HUES6 (cell line): Measurements from ENCODE around the gene NPSR1.

Experiments used
- H3K27ac ChIP-seq: 2 replicates; pipeline ENCODE4 v1.7.0; 2013; ENCODE audit warnings: low read depth, mild to moderate bottlenecking, low read length, inconsistent platforms
- H3K27me3 ChIP-seq: 2 replicates; pipeline ENCODE4 v1.6.1; 2013; ENCODE audit warnings: low read length; ENCODE audit not compliant: control insufficient read depth, insufficient read depth
- H3K36me3 ChIP-seq: 2 replicates; pipeline ENCODE4 v1.6.1; 2013; ENCODE audit warnings: low read length; ENCODE audit not compliant: control insufficient read depth, insufficient read depth
- H3K4me1 ChIP-seq: 2 replicates; pipeline ENCODE4 v1.6.1; 2013; ENCODE audit warnings: low read length; ENCODE audit not compliant: control insufficient read depth, insufficient read depth
- H3K4me3 ChIP-seq: 2 replicates; pipeline ENCODE4 v1.5.1; 2013; ENCODE audit warnings: low read depth, low read length
- H3K9ac ChIP-seq: one replicate; pipeline ENCODE4 v1.6.1; 2013; ENCODE audit warnings: mild to moderate bottlenecking, low read length
- H3K9me3 ChIP-seq: 2 replicates; pipeline ENCODE4 v1.6.1; 2013; ENCODE audit warnings: low read depth, low read length; ENCODE audit not compliant: control insufficient read depth, insufficient read depth

The NPSR1 gene

DNA sequence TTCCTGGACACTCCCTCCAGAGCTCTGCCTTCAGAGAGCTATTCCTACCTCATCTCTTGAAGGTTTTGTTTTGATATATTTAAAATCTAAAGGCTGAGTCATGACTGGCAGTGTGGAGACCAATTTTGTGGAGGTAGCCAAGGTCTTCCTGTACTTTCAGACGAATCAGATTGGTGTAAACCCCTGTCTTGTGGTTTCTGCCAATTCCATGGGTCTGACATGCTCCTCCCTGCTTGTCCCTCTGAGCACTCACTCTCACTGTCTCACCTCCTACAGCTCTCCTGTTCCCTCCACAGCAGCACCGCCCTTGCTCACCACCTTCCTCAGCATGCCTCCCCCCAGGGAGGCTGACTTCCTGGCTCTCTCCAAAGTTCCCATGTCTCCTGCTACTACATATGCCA lies 179.8 kb downstream of the NPSR1 start:
- no peak overlapping the region for H3K9ac ChIP-seq

DNA sequence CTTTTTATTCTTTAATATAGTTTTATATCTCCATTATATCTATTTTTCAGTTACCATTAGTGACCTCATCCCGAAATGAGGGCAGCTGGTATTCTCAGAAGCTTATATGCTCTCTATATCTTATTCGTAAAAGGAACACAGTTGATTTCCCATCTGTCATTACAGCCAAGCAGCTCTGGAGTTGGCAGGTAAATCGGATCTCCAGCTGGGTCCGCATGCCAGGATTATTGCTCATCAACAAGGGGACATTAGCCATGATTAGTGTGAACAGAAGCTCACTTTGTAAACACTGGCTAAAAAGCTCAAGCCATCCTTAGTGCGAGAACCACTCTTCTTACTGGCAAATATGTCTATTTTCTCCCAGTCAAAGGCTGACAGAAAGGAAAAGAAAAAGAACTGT lies 180.3 kb downstream of the NPSR1 start:
- Histone ChIP-seq H3K9ac (no peak overlapping the region), H3K27ac (no peak overlapping the region), H3K27me3 (no peaks in the 10 kb centered on the region), H3K9me3 (peaks cover 10% of the 10 kb centered on the region), H3K36me3 (no peaks in the 10 kb centered on the region), H3K4me1 (peaks cover 9% of the 10 kb centered on the region; the same call in 1 of the 2 replicates), H3K4me3 (no peak overlapping the region)

More for the DNA sequence above, 179.8 kb downstream of the NPSR1 start:
- Histone ChIP-seq H3K36me3 (no peaks in the 10 kb centered on the region), H3K4me3 (no peak overlapping the region), H3K27ac (no peak overlapping the region), H3K27me3 (no peaks in the 10 kb centered on the region), H3K4me1 (peaks cover 9% of the 10 kb centered on the region; the same call in 1 of the 2 replicates), H3K9me3 (0 out of 2 replicates have a peak, but pooled peaks cover 5% of the 10 kb centered on the region)

DNA sequence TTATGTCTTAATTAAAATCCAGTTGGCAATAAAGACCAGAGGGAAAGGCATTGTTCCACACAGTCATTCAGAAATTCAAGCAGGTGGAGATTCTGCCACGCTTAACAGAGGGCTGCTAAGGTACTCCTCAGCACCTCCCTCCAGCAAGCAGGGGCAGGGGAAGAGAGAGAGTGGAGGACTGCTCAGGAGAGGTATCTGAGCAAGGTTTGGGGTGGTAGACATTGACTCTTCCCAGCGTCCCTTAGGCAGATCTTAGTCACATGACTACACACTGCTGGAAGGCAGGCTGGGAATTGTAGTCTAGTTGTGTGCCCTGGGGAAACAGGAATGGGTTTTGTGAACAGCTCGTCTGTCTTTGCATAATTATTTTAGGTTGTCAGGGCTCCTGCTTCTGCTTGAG lies 181.6 kb downstream of the NPSR1 start:
- Histone ChIP-seq H3K27me3 (no peaks in the 10 kb centered on the region), H3K9me3 (peaks cover 15% of the 10 kb centered on the region), H3K4me1 (peaks cover 9% of the 10 kb centered on the region; the same call in 1 of the 2 replicates), H3K36me3 (no peaks in the 10 kb centered on the region), H3K9ac (no peak overlapping the region), H3K4me3 (no peak overlapping the region), H3K27ac (no peak overlapping the region)

DNA sequence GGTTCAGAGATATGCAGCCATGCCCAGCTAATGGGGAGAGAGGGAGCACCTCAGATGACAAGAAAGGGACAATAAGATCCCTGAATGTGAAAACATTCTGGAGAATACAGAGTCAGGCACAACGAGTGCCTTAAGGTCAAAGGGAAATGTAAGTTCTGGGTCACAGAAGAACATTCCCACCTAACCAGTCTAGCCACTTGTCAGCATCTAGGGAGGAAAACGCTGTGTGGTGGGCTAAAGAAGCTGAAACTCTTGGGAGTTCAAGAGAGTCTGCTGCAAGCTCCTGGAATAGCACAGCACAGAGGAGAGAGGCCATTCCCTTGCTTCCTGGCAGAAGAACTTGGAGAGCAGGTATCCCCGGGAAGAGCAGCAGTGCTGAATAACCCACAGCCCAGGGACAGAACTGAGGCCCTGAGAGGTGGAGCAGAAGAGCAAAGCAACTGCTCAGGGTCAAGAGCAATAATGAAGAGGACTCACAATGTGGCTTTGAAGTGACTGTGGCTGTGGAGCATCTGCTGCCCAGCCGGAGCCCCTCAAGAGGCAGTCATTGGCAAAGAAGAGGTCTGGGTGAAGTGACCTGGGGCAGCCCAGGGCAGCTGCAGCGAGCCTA lies 182.3 kb downstream of the NPSR1 start:
- H3K4me1 ChIP-seq = peaks cover 13% of the 10 kb centered on the region; the same call in 1 of the 2 replicates
- no peak overlapping the region for H3K27ac ChIP-seq
- H3K36me3 ChIP-seq = no peaks in the 10 kb centered on the region
- H3K4me3 ChIP-seq = no peak overlapping the region
- H3K9me3 ChIP-seq = peaks cover 15% of the 10 kb centered on the region
- H3K9ac ChIP-seq = no peak overlapping the region
- no peaks in the 10 kb centered on the region for H3K27me3 ChIP-seq

DNA sequence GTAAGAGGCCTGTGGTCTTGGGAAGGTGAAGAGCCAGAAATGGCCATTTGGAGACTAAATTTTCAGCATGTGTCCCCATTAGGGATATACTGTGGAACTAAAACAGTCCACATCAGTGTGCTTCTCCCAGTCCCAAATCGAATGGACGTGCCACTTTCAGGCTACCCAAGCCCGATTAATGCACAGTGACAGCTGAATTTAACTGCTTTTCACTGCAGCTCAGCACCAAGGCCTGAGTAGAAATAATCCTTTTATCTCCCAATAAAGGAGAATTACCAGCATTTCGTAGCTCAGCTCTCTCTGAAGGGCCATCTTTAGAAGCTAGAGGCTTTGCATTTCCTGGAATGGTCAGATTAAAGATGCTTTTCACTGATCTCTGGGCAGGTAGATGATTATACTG lies 183.3 kb downstream of the NPSR1 start:
- H3K27me3 ChIP-seq = no peaks in the 10 kb centered on the region
- H3K36me3 ChIP-seq = no peaks in the 10 kb centered on the region
- no peak overlapping the region for H3K27ac ChIP-seq
- H3K9me3 ChIP-seq = peaks cover 15% of the 10 kb centered on the region
- no peak overlapping the region for H3K4me3 ChIP-seq
- H3K9ac ChIP-seq = no peak overlapping the region
- peaks cover 21% of the 10 kb centered on the region for H3K4me1 ChIP-seq

DNA sequence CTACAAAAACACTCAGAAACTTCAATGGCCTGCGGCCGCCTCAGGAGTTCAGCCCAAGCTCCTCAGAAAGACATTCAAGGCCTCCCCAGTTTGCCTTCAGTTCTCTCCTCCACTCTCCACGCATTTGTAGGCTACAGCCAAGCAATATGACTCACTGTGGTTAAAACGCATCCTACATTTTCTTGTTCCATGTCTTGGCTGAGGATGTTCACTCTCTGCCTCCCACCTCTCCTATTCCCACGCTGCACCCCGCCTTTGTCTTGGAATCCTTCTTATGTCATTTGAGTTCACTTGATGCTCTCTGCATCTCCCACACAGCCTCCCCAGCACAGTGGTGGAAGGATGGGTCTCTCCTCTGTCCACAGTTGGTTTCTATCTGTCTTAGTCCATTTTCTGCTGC lies 184.8 kb downstream of the NPSR1 start:
- no peaks in the 10 kb centered on the region for H3K27me3 ChIP-seq
- no peak overlapping the region for H3K4me3 ChIP-seq
- no peaks in the 10 kb centered on the region for H3K36me3 ChIP-seq
- peaks cover 15% of the 10 kb centered on the region for H3K4me1 ChIP-seq
- H3K9ac ChIP-seq = no peak overlapping the region
- peaks cover 15% of the 10 kb centered on the region for H3K9me3 ChIP-seq
- no peak overlapping the region for H3K27ac ChIP-seq

DNA sequence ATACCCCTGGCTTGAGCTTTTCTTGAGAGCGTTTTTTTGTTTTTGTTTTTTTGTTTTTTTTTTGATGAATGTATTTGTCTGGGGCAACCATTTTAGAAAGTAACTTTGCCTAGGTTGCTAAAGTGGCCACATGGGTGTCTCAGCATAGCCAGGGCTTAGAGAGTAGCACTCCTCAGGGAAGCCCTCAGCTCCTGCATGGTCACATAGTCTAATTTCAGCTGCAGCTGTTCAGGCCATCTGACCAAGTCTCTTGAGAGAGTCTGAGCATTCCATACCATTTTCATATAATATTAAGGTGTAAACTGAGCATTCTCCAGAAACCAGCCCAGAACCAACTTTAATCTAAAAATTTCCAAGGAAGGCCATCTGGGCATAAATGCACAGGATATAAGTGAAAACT lies 186.4 kb downstream of the NPSR1 start:
- no peak overlapping the region for H3K4me3 ChIP-seq

DNA sequence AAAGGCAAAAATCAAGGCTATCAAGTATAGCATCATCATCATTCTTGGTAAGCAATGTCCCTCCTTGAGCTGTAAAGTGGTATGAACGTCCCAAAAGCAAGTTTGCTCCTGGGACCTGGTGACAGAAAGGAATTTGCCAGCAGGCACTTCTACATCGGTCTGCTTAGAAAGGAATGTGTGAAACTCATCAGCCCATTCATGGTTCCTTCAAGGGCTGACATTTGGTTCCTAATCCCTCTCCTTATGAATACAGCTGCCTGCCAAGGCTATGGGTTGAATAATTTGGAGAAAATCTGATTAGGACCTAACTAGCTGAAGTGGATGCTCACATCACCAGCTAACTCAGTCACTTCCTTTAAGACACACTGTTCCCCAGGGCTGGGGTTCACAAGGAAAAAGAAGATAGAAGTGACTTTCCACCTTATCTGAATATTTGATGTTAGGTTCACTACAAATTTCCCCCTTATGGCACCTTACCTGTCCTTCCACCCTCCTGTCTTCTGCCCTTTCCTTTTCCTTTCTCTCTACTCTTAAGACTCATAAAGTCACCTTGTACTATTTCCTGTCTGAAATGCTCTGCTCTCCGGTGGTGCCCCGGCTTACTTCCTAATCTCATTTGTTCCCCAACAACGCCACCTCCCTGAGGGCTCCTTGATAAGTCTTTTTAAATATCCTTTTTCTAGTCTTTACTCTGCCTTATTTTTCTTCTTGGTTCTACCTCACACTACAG lies 187.1 kb downstream of the NPSR1 start:
- peaks cover 12% of the 10 kb centered on the region for H3K4me1 ChIP-seq
- H3K36me3 ChIP-seq = no peaks in the 10 kb centered on the region
- H3K27ac ChIP-seq = no peak overlapping the region
- peaks cover 10% of the 10 kb centered on the region for H3K9me3 ChIP-seq
- H3K9ac ChIP-seq = no peak overlapping the region
- H3K4me3 ChIP-seq = no peak overlapping the region
- H3K27me3 ChIP-seq = no peaks in the 10 kb centered on the region

More for the DNA sequence above, 186.4 kb downstream of the NPSR1 start:
- peaks cover 13% of the 10 kb centered on the region for H3K9me3 ChIP-seq
- no peaks in the 10 kb centered on the region for H3K36me3 ChIP-seq
- peaks cover 12% of the 10 kb centered on the region for H3K4me1 ChIP-seq
- no peaks in the 10 kb centered on the region for H3K27me3 ChIP-seq
- H3K9ac ChIP-seq = no peak overlapping the region
- H3K27ac ChIP-seq = no peak overlapping the region

DNA sequence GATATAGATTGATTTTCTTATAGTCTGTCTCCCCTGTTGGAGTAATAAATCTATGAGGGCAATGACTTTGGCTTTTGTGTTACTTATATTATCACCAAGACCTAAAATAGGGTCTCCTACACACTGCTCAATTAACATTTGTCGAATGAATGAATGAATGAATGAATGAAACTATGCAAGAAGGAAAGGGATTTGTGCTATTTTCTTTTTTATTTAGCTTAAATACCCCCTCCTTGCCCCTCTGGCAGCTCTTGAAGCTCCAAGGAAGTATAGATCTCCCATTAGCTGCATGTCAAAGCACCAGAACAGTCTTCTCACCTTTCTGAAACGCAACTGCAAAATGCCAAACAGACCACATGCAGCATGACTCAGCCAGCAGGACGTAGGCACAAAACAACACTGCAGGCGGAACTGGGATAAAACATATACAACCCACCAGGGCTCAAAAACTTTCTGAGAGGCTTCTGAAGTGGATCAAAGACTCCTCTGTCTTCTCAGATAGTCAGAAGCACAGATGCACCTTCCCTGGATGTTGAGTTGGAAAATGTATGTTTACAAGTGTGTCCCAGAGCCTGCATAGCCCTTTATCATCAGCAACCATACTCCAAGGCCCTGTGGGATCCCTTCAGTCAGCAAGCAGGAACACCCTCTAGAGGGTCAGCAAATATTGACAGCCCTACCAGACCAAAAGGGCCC lies 187.8 kb downstream of the NPSR1 start:
- Histone ChIP-seq H3K9ac (no peak overlapping the region), H3K27ac (no peak overlapping the region), H3K4me1 (peaks cover 12% of the 10 kb centered on the region), H3K36me3 (no peaks in the 10 kb centered on the region), H3K4me3 (no peak overlapping the region), H3K9me3 (peaks cover 10% of the 10 kb centered on the region), H3K27me3 (no peaks in the 10 kb centered on the region)

DNA sequence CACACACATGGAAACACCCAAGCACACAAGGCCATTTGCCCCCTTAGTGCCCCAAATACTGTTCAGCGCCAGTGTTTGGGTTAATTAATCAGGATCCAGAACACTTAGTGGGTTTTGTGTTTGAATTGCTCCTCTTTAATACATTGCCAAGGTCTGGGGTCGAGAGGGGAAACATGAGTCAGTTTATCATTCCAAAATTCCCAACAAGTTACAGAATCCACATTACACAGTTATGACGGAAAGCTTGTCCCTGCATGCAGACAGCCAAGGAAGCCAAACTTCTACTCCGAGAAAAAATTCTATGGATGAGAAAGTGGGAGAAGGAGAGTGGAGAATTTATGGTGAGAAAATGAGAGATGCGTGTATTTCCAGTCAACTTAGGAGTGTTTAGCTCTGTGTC lies 189.0 kb downstream of the NPSR1 start:
- H3K27me3 ChIP-seq = no peaks in the 10 kb centered on the region
- no peak overlapping the region for H3K9ac ChIP-seq
- H3K27ac ChIP-seq = no peak overlapping the region
- H3K4me1 ChIP-seq = peaks cover 12% of the 10 kb centered on the region
- H3K36me3 ChIP-seq = no peaks in the 10 kb centered on the region
- no peak overlapping the region for H3K4me3 ChIP-seq
- H3K9me3 ChIP-seq = peaks cover 10% of the 10 kb centered on the region

DNA sequence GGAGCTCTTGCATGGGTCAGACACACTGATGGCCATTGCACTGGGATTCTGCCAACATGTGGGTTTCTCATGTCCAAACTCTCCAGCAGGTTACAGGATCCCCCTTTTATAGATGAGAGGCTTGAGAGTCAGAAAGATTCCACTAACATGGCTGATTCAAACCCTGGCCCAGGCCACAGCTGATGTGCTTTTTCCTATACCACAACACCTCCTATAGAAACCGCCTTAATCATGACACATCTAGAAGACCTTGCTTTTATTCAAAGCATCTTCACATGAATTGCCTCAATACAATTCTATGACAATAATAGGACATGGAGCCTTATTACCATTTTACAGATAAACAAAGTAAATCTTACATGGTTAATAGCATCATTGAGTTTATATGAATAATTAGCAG lies 190.7 kb downstream of the NPSR1 start:
- no peak overlapping the region for H3K4me3 ChIP-seq
- no peaks in the 10 kb centered on the region for H3K27me3 ChIP-seq
- H3K9ac ChIP-seq = no peak overlapping the region
- no peak overlapping the region for H3K27ac ChIP-seq
- H3K9me3 ChIP-seq = 0 out of 2 replicates have a peak, but pooled peaks cover 2% of the 10 kb centered on the region
- no peaks in the 10 kb centered on the region for H3K36me3 ChIP-seq
- H3K4me1 ChIP-seq = peaks cover 17% of the 10 kb centered on the region
